Caco-2 (cell line): ENCODE measurements around the gene TTLL7. TPM values are rescaled to one million over a fixed set of nuclear protein-coding genes. Genes with fewer than 3 reads are reported as not detected.

ENCODE experiments used
- BruUV-seq: library from RNA; stranded (reverse); fragments of 400-500 nt; replicated peaks from 2 replicates; lab custom pipeline; 2021; lab: Mats Ljungman, UMichigan
- CTCF ChIA-PET: fragments of 300-600 bp; sonication (Branson Sonifier 250); formaldehyde crosslinking; loops from one replicate; lab custom pipeline; 2022; ENCODE audit warnings: antibody characterized with exemption; lab: Charles Lee
- POLR2A ChIA-PET: fragments of 300-600 bp; sonication (Branson Sonifier 250); formaldehyde crosslinking; loops from one replicate; lab custom pipeline; 2022; ENCODE audit warnings: antibody characterized with exemption; lab: Charles Lee
- DNase-seq, 2 experiments: peaks; one replicate each; pipeline versions ENCODE4 v3.0.0 to v3.0.0-alpha.2; 2020 to 2022
- H3K27me3 ChIP-seq: replicated peaks from 2 replicates; pipeline ENCODE4 v1.6.0; 2011; ENCODE audit warnings: low read length; ENCODE audit not compliant: control insufficient read depth, insufficient read depth
- H3K36me3 ChIP-seq: 2 replicates; pipeline ENCODE4 v1.5.1; 2011; ENCODE audit warnings: low read length; ENCODE audit not compliant: control insufficient read depth, insufficient read depth
- H3K4me1 ChIP-seq: fragments of 250-450 bp; sonication (Bioruptor Pico); 2 replicates; pipeline ENCODE4 v1.5.1; 2020; ENCODE audit warnings: mild to moderate bottlenecking
- H3K4me3 ChIP-seq: 2 replicates; pipeline ENCODE4 v1.5.1; 2011; ENCODE audit warnings: low read depth, mild to moderate bottlenecking, control low read depth, low read length
- H3K9me3 ChIP-seq: fragments of 250-450 bp; sonication (Bioruptor Pico); 2 replicates; pipeline ENCODE4 v1.5.1; 2020; ENCODE audit warnings: mild to moderate bottlenecking, moderate library complexity
- H3K27ac Mint-ChIP-seq: one replicate; pipeline ENCODE4 v1.8.0; 2022; ENCODE audit warnings: mixed read lengths; ENCODE audit not compliant: unreplicated experiment
- H3K27me3 Mint-ChIP-seq: one replicate; pipeline ENCODE4 v1.8.0; 2022; ENCODE audit warnings: mixed read lengths; ENCODE audit not compliant: insufficient read depth, unreplicated experiment
- H3K36me3 Mint-ChIP-seq: one replicate; pipeline ENCODE4 v1.8.0; 2022; ENCODE audit warnings: mild to moderate bottlenecking, mixed read lengths; ENCODE audit not compliant: insufficient read depth, unreplicated experiment
- H3K4me1 Mint-ChIP-seq: one replicate; pipeline ENCODE4 v1.8.0; 2022; ENCODE audit warnings: low read depth, mixed read lengths; ENCODE audit not compliant: unreplicated experiment
- H3K4me3 Mint-ChIP-seq: one replicate; pipeline ENCODE4 v1.8.0; 2022; ENCODE audit warnings: mild to moderate bottlenecking, moderate library complexity, mixed read lengths; ENCODE audit not compliant: unreplicated experiment
- H3K9me3 Mint-ChIP-seq: one replicate; pipeline ENCODE4 v1.8.0; 2022; ENCODE audit warnings: mixed read lengths; ENCODE audit not compliant: unreplicated experiment
- intact Hi-C: fragments of 100-400 bp; cut with micrococcal nuclease; formaldehyde crosslinking; loops from one replicate; pipeline ENCODE4 v1.10.0; 2022; ENCODE audit not compliant: unreplicated experiment
- total RNA-seq: library from RNA; stranded (reverse); gene quantifications from 2 replicates; pipeline ENCODE4 v1.2.3, GENCODE V29; 2022
- TF ChIP-seq, protein P1 (sequence below), 2 experiments: fragments of 200-600 bp in 1 of 2; IDR thresholded peaks; 1 replicate in 1 of 2; 2 replicates in 1 of 2; pipeline versions ENCODE4 v1.5.1 to v1.8.0; 2011 to 2022; ENCODE audit warnings: antibody characterized with exemption in 1 of 2, control low read depth in 1 of 2, inconsistent platforms in 1 of 2, low read depth in 1 of 2, low read length in 1 of 2, mild to moderate bottlenecking in 1 of 2, moderate library complexity in 1 of 2; ENCODE audit not compliant: insufficient read depth in 1 of 2, severe bottlenecking in 1 of 2, unreplicated experiment in 1 of 2

The TTLL7 gene
- total RNA-seq, 1 experiment from 2014 or later = 0.75 TPM

DNA sequence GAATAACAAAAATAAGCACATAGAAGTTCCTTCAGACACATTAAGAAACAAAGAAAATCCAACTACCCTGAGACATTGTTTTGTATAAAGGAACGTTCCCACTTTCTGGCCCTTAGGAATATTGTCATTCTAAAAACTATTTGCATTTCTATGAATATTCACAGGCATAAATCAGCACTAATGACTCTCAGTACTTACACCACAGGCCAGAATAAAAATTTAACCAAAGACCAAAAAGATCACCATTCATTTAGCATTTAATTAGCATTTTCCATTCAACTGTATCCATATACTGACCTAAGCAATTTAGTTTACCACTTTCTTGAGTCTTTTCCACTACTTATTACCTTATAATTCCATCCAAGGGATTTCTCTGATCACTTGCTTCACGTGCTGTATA is 75.4 kb downstream of the TTLL7 start:
- POLR2A ChIA-PET = no interaction called here
- no peaks in the 10 kb centered on the region for H3K9me3 ChIP-seq
- no peak for DNase-seq
- no peak overlapping the region for H3K4me3 Mint-ChIP-seq
- H3K9me3 Mint-ChIP-seq = no peaks in the 10 kb centered on the region
- TF ChIP-seq, protein P1, sequence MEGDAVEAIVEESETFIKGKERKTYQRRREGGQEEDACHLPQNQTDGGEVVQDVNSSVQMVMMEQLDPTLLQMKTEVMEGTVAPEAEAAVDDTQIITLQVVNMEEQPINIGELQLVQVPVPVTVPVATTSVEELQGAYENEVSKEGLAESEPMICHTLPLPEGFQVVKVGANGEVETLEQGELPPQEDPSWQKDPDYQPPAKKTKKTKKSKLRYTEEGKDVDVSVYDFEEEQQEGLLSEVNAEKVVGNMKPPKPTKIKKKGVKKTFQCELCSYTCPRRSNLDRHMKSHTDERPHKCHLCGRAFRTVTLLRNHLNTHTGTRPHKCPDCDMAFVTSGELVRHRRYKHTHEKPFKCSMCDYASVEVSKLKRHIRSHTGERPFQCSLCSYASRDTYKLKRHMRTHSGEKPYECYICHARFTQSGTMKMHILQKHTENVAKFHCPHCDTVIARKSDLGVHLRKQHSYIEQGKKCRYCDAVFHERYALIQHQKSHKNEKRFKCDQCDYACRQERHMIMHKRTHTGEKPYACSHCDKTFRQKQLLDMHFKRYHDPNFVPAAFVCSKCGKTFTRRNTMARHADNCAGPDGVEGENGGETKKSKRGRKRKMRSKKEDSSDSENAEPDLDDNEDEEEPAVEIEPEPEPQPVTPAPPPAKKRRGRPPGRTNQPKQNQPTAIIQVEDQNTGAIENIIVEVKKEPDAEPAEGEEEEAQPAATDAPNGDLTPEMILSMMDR (IDR thresholded peaks at IDR 0.05; ENCODE audit: insufficient read depth in 1 of 2, low read depth in 1 of 2, low read length in 1 of 2, severe bottlenecking in 1 of 2, unreplicated experiment in 1 of 2) = no peak
- no peaks in the 10 kb centered on the region for H3K27me3 ChIP-seq
- no peak overlapping the region for H3K4me3 ChIP-seq
- peaks cover 2% of the 10 kb centered on the region for H3K27me3 Mint-ChIP-seq
- intact Hi-C loops = no loop called here
- CTCF ChIA-PET = no interaction called here
- BruUV-seq = no TSS peak
- no peak overlapping the region for H3K27ac Mint-ChIP-seq
- H3K4me1 Mint-ChIP-seq = no peaks in the 10 kb centered on the region
- H3K4me1 ChIP-seq = no peaks in the 10 kb centered on the region
- no peaks in the 10 kb centered on the region for H3K36me3 ChIP-seq
- H3K36me3 Mint-ChIP-seq = no peaks in the 10 kb centered on the region

DNA sequence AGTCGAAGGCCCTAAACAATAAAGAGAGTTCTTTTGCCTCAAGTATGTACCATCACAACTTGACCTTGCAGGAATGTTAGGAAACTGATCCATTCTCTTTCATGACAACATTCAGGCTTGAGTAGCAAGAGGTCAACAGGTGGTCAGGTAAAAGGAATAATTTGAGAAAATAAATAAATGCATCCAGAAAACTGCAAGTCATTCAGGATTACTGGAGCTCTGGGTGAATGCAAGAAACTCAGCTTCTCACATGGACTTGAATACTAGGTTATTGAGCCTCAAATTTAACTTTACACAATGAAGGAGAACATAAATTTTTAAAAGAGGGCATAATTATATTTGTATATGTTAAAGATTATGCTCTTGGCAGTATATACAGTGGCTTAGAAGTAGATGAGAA is 76.5 kb downstream of the TTLL7 start:
- POLR2A ChIA-PET = no interaction called here
- no TSS peak for BruUV-seq
- no peaks in the 10 kb centered on the region for H3K36me3 ChIP-seq
- H3K27me3 Mint-ChIP-seq = peaks cover 2% of the 10 kb centered on the region
- no peaks in the 10 kb centered on the region for H3K4me1 ChIP-seq
- H3K27ac Mint-ChIP-seq = no peak overlapping the region
- TF ChIP-seq, protein P1 (IDR thresholded peaks at IDR 0.05; ENCODE audit: insufficient read depth in 1 of 2, low read depth in 1 of 2, low read length in 1 of 2, severe bottlenecking in 1 of 2, unreplicated experiment in 1 of 2) = no peak
- H3K27me3 ChIP-seq = no peaks in the 10 kb centered on the region
- no peaks in the 10 kb centered on the region for H3K4me1 Mint-ChIP-seq
- H3K9me3 Mint-ChIP-seq = no peaks in the 10 kb centered on the region
- no peaks in the 10 kb centered on the region for H3K36me3 Mint-ChIP-seq
- intact Hi-C loops = no loop called here
- CTCF ChIA-PET = no interaction called here
- H3K4me3 ChIP-seq = no peak overlapping the region
- no peaks in the 10 kb centered on the region for H3K9me3 ChIP-seq
- no peak for DNase-seq
- H3K4me3 Mint-ChIP-seq = no peak overlapping the region

DNA sequence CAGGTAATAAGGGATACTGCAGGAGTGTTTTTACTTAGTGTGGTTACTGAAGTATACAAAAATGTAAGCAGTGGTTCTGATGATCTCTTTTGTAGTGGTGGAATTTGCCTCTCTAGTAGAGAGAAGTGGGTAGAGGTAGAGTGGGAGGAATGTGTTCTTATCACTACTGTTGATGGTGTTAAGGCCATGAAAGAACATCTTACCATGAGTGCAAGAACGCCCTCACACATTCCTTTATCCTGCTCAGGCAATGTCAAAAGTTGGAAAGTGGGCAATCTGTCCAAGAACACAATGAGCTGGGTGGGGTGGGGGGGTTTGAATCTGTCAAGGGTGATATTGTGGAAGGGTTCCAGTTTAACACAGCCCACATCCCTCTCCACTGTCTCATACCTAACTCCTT is 78.6 kb downstream of the TTLL7 start:
- CTCF ChIA-PET = no interaction called here
- BruUV-seq = no TSS peak
- H3K27ac Mint-ChIP-seq = no peak overlapping the region
- H3K36me3 ChIP-seq = no peaks in the 10 kb centered on the region
- no peaks in the 10 kb centered on the region for H3K4me1 ChIP-seq
- no peaks in the 10 kb centered on the region for H3K27me3 ChIP-seq
- peaks cover 2% of the 10 kb centered on the region for H3K27me3 Mint-ChIP-seq
- no peaks in the 10 kb centered on the region for H3K36me3 Mint-ChIP-seq
- POLR2A ChIA-PET = no interaction called here
- no peaks in the 10 kb centered on the region for H3K4me1 Mint-ChIP-seq
- TF ChIP-seq, protein P1 (IDR thresholded peaks at IDR 0.05; ENCODE audit: insufficient read depth in 1 of 2, low read depth in 1 of 2, low read length in 1 of 2, severe bottlenecking in 1 of 2, unreplicated experiment in 1 of 2) = no peak
- H3K4me3 Mint-ChIP-seq = no peak overlapping the region
- intact Hi-C loops = no loop called here
- no peak for DNase-seq
- H3K9me3 Mint-ChIP-seq = no peaks in the 10 kb centered on the region
- no peaks in the 10 kb centered on the region for H3K9me3 ChIP-seq
- no peak overlapping the region for H3K4me3 ChIP-seq
